ENCODE measurements around the gene THBD.

- no peak for TF ChIP-seq CTCF (IDR thresholded peaks at IDR 0.05; ENCODE audit: low read length)
- no peak for TF ChIP-seq EZH2phosphoT487 (IDR thresholded peaks at IDR 0.05; ENCODE audit: low read length)
- TF ChIP-seq EZH2 (optimal IDR thresholded peaks at IDR 0.05; ENCODE audit: low read depth, low read length): no peak
These were observed 27.5 kb downstream of the THBD start for GRCh38 chr20:23021951-23022350.
